GM12891 (cell line): ENCODE results near the gene TLNRD1.

Source experiments
- PAX5 ChIP-seq: IDR thresholded peaks from 2 replicates; pipeline ENCODE4 v1.6.1; 2011; ENCODE audit warnings: low read length, moderate library complexity, mild to moderate bottlenecking; ENCODE audit not compliant: insufficient read depth, severe bottlenecking
- POLR2A ChIP-seq: IDR thresholded peaks from 2 replicates; pipeline ENCODE4 v1.6.1; 2011; ENCODE audit warnings: low read depth, low read length, control low read depth
- POLR2AphosphoS5 ChIP-seq: IDR thresholded peaks from 2 replicates; pipeline ENCODE4 v1.6.1; 2011; ENCODE audit warnings: low read depth, low read length, control low read depth
- POU2F2 ChIP-seq: IDR thresholded peaks from 2 replicates; pipeline ENCODE4 v1.6.1; 2011; ENCODE audit warnings: low read depth, mild to moderate bottlenecking, control low read depth, low read length, moderate library complexity
- SPI1 ChIP-seq: IDR thresholded peaks from 2 replicates; pipeline ENCODE4 v1.6.1; 2011; ENCODE audit warnings: low read depth, low read length, control low read depth
- TAF1 ChIP-seq: IDR thresholded peaks from 2 replicates; pipeline ENCODE4 v1.6.1; 2011; ENCODE audit warnings: low read depth, low read length, control low read depth

GRCh38 chr15:80986487-80986886 lies 14.2 kb upstream of the TLNRD1 start:
- TF ChIP-seq POLR2AphosphoS5 (no peak), SPI1 (no peak), POLR2A (no peak), TAF1 (no peak), POU2F2 (no peak), PAX5 (no peak)
